Fibroblast of gingiva (primary cell): ENCODE measurements around the gene ICOSLG.
"Not testable (repeated sequence)": the region's sequence is repeated elsewhere in the genome, so short reads cannot be mapped to it uniquely, and the experiment has no call there.

Experiments
- DNase-seq: peaks from one replicate; pipeline ENCODE4 v3.0.0-alpha.2; 2011; ENCODE audit warnings: low read depth

The ICOSLG gene

DNA sequence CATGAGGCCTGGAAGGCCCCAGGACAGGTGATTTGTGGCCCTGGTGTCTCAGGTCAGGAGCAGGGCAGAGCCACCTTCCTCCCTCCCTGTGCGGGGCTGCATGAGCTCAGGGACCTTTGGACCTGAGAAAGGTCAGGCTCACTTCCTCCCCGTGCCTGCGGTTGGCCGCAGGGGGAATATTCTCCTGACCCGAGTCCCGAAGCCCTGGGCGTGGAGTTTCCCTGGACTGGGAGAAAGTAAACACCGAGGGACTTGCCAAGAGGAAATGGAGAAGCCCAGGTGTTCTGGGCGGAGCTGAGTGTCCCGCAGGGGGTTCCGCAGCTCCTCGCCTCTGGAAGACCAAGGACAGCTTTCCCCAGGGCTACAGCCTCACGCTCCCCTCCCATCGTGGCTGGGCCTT is 64.6 kb downstream of the ICOSLG start:
- not testable (repeated sequence) for DNase-seq

DNA sequence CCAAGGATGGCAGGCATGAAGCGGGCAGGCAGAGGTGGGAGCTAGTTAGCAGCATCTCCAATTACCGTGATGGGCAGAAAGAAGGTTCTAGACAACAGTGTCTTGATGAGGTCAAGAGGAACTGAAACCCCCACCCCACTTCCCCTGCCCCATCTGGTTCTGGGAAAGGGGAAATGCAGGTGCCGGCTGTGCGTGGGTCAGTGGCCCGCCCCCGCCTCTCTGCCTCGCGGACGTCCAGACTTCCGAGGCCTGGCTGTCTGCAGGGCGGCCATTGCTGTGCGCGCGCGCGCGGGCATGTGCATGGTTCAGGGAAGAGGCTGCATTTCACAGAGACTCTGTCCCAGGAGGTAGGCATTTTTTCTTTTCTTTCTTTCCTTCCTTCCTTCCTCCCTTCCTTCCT is 65.6 kb downstream of the ICOSLG start:
- not testable (repeated sequence) for DNase-seq
